ENCODE data around the gene GDPD4.

The GDPD4 gene

DNA sequence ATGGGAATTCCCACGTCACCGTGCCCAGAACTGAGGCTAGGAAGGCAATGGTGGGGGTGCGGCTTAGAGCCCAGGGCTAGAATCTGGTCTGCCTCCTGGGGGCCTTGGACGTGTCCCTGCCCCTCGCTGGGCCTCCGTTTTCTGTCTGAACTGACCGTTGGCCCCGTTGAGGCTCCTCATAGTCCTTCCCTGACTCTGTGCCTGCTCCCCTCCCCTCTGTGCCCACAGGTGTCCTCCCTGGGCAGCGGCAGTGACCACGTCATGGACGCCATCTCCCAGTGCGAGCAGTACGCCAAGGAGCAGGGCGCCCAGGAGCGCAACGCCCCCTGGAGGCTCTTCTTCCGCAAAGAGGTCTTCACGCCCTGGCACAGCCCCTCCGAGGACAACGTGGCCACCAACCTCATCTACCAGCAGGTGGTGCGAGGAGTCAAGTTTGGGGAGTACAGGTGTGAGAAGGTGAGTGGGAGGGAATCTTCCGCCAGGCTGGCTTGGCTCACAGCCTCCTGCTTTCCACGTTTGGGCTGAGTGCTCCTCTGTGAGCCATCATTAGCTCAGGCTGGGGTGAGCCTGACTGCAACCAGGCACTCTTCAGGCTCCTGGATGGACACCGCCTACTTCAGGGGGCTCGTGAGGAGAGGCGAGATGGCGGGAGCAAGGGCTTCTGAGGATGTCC is 109.5 kb downstream of the GDPD4 start:
- Histone ChIP-seq H3K4me1 (no peaks in the 10 kb centered on the region), H3K9me3 (no peaks in the 10 kb centered on the region), H3K4me3 (no peak overlapping the region), H3K36me3 (replicated peaks) (no peaks in the 10 kb centered on the region), H3K27me3 (ENCODE audit: low read depth) (no peaks in the 10 kb centered on the region)
- DNase-seq (ENCODE audit: low spot score in 2 of 2): peak; percentile 48 to 88
- in situ Hi-C loops (cut with MboI; ENCODE audit: low sequenced_read_pairs): loop anchor here (10.0 kb wide), 1 partner anchor 363 kb away; no protein-coding TSS in a partner anchor

GRCh38 chr11:77191429-77191822 is 110.1 kb downstream of the GDPD4 start:
- in situ Hi-C loops (cut with MboI; ENCODE audit: low sequenced_read_pairs): loop anchor here (10.0 kb wide), 1 partner anchor 363 kb away; no protein-coding TSS in a partner anchor
- Histone ChIP-seq H3K4me1 (no peaks in the 10 kb centered on the region), H3K36me3 (replicated peaks) (no peaks in the 10 kb centered on the region), H3K27me3 (ENCODE audit: low read depth) (no peaks in the 10 kb centered on the region), H3K4me3 (no peak overlapping the region), H3K9me3 (no peaks in the 10 kb centered on the region)
- no peak for DNase-seq (ENCODE audit: low spot score in 2 of 2)

DNA sequence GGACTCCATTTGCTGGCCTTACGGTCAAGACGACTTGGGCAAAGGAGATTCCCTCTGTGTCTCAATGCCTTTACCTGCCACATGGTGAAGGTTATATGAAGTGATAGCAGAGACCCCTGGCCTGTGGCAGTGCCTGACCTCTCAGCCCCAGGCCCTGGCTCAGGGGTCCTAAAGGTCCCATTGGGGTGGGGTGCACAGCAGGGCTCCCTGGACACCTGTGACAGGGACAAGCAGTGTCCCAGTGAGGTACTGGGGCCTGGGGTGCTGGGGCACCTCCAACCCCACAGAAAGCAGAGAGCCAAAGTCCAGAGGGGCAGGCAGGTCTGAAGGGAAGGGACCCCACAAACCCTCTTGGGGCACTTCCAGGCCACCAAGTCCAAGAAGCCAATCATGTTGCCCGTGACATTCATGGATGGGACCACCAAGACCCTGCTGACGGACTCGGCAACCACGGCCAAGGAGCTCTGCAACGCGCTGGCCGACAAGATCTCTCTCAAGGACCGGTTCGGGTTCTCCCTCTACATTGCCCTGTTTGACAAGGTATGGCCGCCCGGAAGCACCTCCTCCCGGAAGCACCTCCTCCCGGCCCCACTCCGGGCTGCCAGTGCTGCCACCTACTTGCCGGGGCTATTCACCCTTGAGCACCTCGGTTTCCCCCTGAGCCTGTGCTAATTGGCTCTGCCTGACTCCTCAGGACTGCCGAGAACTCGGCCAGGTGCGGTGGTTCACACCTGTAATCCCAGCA is 111.0 kb downstream of the GDPD4 start:
- Histone ChIP-seq H3K9me3 (no peaks in the 10 kb centered on the region), H3K4me3 (no peak overlapping the region), H3K36me3 (replicated peaks) (no peaks in the 10 kb centered on the region), H3K4me1 (no peaks in the 10 kb centered on the region), H3K27me3 (ENCODE audit: low read depth) (peaks cover 2% of the 10 kb centered on the region; the same call in 1 of the 2 replicates)
- in situ Hi-C loops (cut with MboI; ENCODE audit: low sequenced_read_pairs): loop anchor here (10.0 kb wide), 1 partner anchor 364 kb away; no protein-coding TSS in a partner anchor
- DNase-seq (ENCODE audit: low spot score in 2 of 2): no peak

DNA sequence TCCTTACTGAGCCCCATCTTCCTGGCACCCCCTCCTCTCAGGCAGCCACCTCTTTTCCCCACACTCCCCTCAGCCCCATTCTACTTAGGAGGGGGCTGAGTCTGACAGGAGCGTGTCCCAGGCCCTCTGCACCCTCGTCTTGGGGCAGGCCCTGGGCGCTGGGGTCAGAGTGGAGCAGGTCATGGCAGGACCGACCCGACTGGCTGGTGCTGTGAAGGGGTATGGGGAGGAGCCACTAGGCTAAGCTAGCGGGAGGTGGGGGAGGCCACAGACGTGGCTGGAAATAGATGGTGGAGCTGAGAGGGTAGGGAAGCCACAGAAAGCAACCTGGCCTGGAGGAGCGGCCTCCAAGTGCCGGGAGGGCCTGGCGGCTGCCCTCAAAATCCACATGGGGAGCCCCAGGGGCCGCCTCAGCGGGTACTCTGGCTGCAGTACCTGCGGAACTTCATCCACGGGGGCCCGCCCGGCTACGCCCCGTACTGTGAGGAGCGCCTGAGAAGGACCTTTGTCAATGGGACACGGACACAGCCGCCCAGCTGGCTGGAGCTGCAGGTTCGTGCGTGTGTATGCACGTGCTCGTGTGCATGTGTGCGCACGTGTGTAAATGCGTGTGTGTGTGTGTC is 111.8 kb downstream of the GDPD4 start:
- Histone ChIP-seq H3K4me1 (no peaks in the 10 kb centered on the region), H3K27me3 (ENCODE audit: low read depth) (peaks cover 2% of the 10 kb centered on the region; the same call in 1 of the 2 replicates), H3K4me3 (no peak overlapping the region), H3K36me3 (replicated peaks) (no peaks in the 10 kb centered on the region), H3K9me3 (no peaks in the 10 kb centered on the region)
- in situ Hi-C loops (cut with MboI; ENCODE audit: low sequenced_read_pairs): loop anchor here (10.0 kb wide), 2 partner anchors 55 to 365 kb away; no protein-coding TSS in a partner anchor
- DNase-seq (ENCODE audit: low spot score in 2 of 2): no peak

- DNase-seq (ENCODE audit: low spot score in 2 of 2): no peak
- Histone ChIP-seq H3K9me3 (no peaks in the 10 kb centered on the region), H3K36me3 (replicated peaks) (no peaks in the 10 kb centered on the region), H3K4me1 (no peaks in the 10 kb centered on the region), H3K4me3 (no peak overlapping the region), H3K27me3 (ENCODE audit: low read depth) (peaks cover 2% of the 10 kb centered on the region; the same call in 1 of the 2 replicates)
- in situ Hi-C loops (cut with MboI; ENCODE audit: low sequenced_read_pairs): loop anchor here (10.0 kb wide), 1 partner anchor 54 kb away; no protein-coding TSS in a partner anchor
Observed at GRCh38 chr11:77188633-77189491, 112.6 kb downstream of the GDPD4 start.

DNA sequence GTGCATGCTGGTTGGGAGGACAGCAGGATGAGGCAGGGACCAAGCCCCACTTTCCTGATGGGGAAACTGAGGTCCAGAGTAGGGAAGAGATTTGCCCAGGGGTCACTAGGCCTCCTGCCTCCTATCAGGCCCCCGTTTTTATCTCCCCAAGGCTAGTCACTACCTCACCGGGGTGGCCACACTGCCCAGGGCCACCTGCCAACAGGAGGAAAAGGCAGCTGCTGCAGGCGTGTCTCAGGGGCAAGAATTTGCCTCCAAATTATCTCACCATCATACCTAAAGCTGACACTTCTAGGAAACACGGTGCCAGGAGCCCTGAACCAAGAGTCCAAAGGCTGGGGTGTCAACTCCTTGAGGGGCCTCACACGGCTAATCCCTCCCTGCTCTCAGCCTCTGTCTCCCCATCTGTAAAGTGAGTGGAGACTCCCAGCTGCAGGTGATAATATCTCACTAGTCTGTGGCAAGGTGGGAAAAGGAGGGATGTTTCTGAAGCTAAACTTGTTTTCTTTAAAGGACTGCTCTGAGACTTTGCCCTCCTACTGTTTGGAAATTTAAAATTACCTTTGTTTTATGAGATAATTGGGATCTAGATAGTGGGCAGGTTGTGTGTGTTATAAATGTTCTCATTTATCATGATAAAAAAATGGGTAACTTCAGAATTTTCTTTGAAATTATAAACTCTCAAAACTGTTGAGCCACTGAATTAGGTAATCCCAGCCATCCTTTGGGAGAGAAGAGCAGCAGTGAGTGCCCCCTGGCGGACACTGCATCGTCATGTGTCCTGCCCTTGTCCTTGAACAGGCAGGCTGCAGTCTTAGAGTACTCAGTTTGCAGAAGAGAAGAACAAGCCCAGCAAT is 113.5 kb downstream of the GDPD4 start:
- peak; percentile 57 to 85 for DNase-seq (ENCODE audit: low spot score in 2 of 2)
- Histone ChIP-seq H3K4me3 (no peak overlapping the region), H3K9me3 (no peaks in the 10 kb centered on the region), H3K27me3 (ENCODE audit: low read depth) (peaks cover 2% of the 10 kb centered on the region; the same call in 1 of the 2 replicates), H3K4me1 (no peaks in the 10 kb centered on the region), H3K36me3 (replicated peaks) (no peaks in the 10 kb centered on the region)
- in situ Hi-C loops (cut with MboI; ENCODE audit: low sequenced_read_pairs): loop anchor here (10.0 kb wide), 1 partner anchor 53 kb away; no protein-coding TSS in a partner anchor

- Histone ChIP-seq H3K27me3 (ENCODE audit: low read depth) (peaks cover 2% of the 10 kb centered on the region; the same call in 1 of the 2 replicates), H3K36me3 (replicated peaks) (no peaks in the 10 kb centered on the region), H3K9me3 (no peaks in the 10 kb centered on the region), H3K4me3 (no peak overlapping the region), H3K4me1 (no peaks in the 10 kb centered on the region)
- no peak for DNase-seq (ENCODE audit: low spot score in 2 of 2)
- in situ Hi-C loops (cut with MboI; ENCODE audit: low sequenced_read_pairs): loop anchor here (10.0 kb wide), 1 partner anchor 52 kb away; no protein-coding TSS in a partner anchor
Observed at GRCh38 chr11:77187111-77187750, 114.3 kb downstream of the GDPD4 start.

DNA sequence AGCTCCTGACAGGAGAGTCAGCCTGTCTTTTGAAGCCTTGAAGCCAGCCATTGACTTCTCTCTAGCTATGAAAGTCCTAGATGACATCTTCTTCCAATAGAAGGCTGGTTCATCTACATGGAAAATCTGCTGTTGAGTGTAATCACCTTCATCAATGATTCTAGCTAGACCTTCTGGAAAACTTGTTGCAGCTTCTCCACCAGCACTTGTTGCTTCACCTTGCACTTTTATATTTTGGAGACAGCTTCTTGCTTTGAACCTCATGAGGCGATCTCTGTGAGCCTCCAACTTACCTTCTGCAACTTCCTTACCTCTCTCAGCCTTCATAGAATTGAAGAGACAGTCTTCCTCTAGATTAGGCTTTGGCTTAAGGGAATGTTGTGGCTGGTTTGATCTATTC is 115.2 kb downstream of the GDPD4 start:
- no peak overlapping the region for H3K4me3 ChIP-seq
- no peak for DNase-seq (ENCODE audit: low spot score in 2 of 2)
- no peaks in the 10 kb centered on the region for H3K4me1 ChIP-seq
- peaks cover 2% of the 10 kb centered on the region; the same call in 1 of the 2 replicates for H3K27me3 ChIP-seq (ENCODE audit: low read depth)
- H3K36me3 ChIP-seq (replicated peaks): no peaks in the 10 kb centered on the region
- in situ Hi-C loops (cut with MboI; ENCODE audit: low sequenced_read_pairs): loop anchor here (10.0 kb wide), 1 partner anchor 52 kb away; no protein-coding TSS in a partner anchor
- no peaks in the 10 kb centered on the region for H3K9me3 ChIP-seq

DNA sequence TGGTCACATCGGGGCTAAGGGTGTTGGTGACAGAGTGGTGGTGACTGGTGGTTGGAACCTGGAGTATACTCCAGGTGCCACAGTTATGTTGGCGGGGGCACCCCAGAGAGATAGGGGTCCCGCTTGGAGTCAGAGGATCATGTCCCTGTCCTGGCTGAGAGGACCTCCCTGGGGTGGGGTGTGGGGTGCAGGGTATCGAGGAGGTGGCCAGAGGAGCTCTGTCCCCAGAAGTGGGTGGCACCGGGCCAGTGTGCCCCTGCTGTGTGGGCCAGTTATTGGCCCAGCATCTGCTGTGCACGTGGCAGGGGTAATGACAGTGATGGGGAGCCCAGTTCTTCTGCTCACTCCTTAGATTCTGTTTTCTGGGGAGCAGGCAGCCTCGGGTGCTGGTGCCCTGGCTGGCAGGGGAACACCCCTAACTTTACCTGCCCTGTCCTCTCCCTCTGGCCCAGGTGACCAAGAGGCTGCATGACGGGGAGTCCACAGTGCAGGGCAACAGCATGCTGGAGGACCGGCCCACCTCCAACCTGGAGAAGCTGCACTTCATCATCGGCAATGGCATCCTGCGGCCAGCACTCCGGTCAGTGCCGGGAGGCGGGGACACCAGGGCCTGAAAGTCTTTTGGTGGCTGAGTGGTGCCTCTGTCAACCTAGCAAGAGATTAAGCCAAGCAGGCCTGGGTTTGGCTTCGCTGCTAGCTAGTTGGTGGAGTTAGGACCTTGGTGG is 117.2 kb downstream of the GDPD4 start:
- no peaks in the 10 kb centered on the region for H3K9me3 ChIP-seq
- no peak overlapping the region for H3K4me3 ChIP-seq
- H3K27me3 ChIP-seq (ENCODE audit: low read depth): peaks cover 2% of the 10 kb centered on the region; the same call in 1 of the 2 replicates
- H3K4me1 ChIP-seq: no peaks in the 10 kb centered on the region
- DNase-seq (ENCODE audit: low spot score in 2 of 2): no peak
- in situ Hi-C loops (cut with MboI; ENCODE audit: low sequenced_read_pairs): loop anchor here (10.0 kb wide), 1 partner anchor 49 kb away; no protein-coding TSS in a partner anchor
- no peaks in the 10 kb centered on the region for H3K36me3 ChIP-seq (replicated peaks)

- H3K36me3 ChIP-seq (replicated peaks): no peaks in the 10 kb centered on the region
- DNase-seq (ENCODE audit: low spot score in 2 of 2): no peak
- H3K4me3 ChIP-seq: no peak overlapping the region
- no peaks in the 10 kb centered on the region for H3K9me3 ChIP-seq
- H3K27me3 ChIP-seq (ENCODE audit: low read depth): peaks cover 2% of the 10 kb centered on the region; the same call in 1 of the 2 replicates
- no peaks in the 10 kb centered on the region for H3K4me1 ChIP-seq
- in situ Hi-C loops (cut with MboI; ENCODE audit: low sequenced_read_pairs): loop anchor here (10.0 kb wide), 1 partner anchor 49 kb away; no protein-coding TSS in a partner anchor
Observed at GRCh38 chr11:77183431-77183984, 118.0 kb downstream of the GDPD4 start.

All from HAP-1 (cell line).